ENCODE data around the gene SLC33A1. TPM values are rescaled to one million over a fixed set of nuclear protein-coding genes. Genes with fewer than 3 reads are reported as not detected.

The SLC33A1 gene
- total and polyA plus RNA-seq, 2 of the 13 experiments (the other 11 are each of a cell fraction or from before 2014, with no cell fraction given) = 20.0 to 32.1 TPM

GRCh38 chr3:155854141-155854940, at the start of gene SLC33A1 (continued):
- TF ChIP-seq ZNF318 (CRISPR knock-in tag; IDR thresholded peaks at IDR 0.05) (0 out of 2 replicates have a peak, but pooled peaks have one; percentile 63), NFKB2 (CRISPR knock-in tag; IDR thresholded peaks at IDR 0.05; ENCODE audit: borderline replicate concordance) (peak; percentile 77; the same call in 1 of the 2 replicates), NKX3-1 (CRISPR knock-in tag; IDR thresholded peaks at IDR 0.05) (no peak; the same call in 1 of the 2 replicates), SMAD3 (CRISPR knock-in tag; IDR thresholded peaks at IDR 0.05) (peak; percentile 90), HBP1 (CRISPR knock-in tag; IDR thresholded peaks at IDR 0.05; ENCODE audit: low read depth) (peak; percentile 94; the same call in 1 of the 2 replicates), MNT (IDR thresholded peaks at IDR 0.05) (peak; percentile 96), ZNF367 (CRISPR knock-in tag; IDR thresholded peaks at IDR 0.05; ENCODE audit: borderline replicate concordance) (no peak), CSRNP1 (CRISPR knock-in tag; IDR thresholded peaks at IDR 0.05) (peak; percentile 25; the same call in 1 of the 2 replicates), THAP8 (CRISPR knock-in tag; IDR thresholded peaks at IDR 0.05; ENCODE audit: borderline replicate concordance) (no peak), MAFK (conservative IDR thresholded peaks at IDR 0.05 in 1 of 2, IDR thresholded peaks at IDR 0.05 in 1 of 2; ENCODE audit: low read length in 2 of 2) (peak in 1 of 2 experiments; percentile 24; a peak in 1 of 4 replicates), ZSCAN29 (CRISPR knock-in tag; conservative IDR thresholded peaks at IDR 0.05) (peak; percentile 95), YY1 (IDR thresholded peaks at IDR 0.05; ENCODE audit: insufficient read depth, insufficient replicate concordance, low read depth, low read length) (peak; percentile 79)
